ENCODE results near the gene APAF1. TPM values are rescaled to one million over a fixed set of nuclear protein-coding genes. Genes with fewer than 3 reads are reported as not detected.

APAF1 gene, protein sequence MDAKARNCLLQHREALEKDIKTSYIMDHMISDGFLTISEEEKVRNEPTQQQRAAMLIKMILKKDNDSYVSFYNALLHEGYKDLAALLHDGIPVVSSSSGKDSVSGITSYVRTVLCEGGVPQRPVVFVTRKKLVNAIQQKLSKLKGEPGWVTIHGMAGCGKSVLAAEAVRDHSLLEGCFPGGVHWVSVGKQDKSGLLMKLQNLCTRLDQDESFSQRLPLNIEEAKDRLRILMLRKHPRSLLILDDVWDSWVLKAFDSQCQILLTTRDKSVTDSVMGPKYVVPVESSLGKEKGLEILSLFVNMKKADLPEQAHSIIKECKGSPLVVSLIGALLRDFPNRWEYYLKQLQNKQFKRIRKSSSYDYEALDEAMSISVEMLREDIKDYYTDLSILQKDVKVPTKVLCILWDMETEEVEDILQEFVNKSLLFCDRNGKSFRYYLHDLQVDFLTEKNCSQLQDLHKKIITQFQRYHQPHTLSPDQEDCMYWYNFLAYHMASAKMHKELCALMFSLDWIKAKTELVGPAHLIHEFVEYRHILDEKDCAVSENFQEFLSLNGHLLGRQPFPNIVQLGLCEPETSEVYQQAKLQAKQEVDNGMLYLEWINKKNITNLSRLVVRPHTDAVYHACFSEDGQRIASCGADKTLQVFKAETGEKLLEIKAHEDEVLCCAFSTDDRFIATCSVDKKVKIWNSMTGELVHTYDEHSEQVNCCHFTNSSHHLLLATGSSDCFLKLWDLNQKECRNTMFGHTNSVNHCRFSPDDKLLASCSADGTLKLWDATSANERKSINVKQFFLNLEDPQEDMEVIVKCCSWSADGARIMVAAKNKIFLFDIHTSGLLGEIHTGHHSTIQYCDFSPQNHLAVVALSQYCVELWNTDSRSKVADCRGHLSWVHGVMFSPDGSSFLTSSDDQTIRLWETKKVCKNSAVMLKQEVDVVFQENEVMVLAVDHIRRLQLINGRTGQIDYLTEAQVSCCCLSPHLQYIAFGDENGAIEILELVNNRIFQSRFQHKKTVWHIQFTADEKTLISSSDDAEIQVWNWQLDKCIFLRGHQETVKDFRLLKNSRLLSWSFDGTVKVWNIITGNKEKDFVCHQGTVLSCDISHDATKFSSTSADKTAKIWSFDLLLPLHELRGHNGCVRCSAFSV (N-terminal part only)
- 11.2 to 14.4 TPM (median 13.7 TPM) in 5 replicates for total RNA-seq (2022; extraction: Qiagen RNA extraction)

DNA sequence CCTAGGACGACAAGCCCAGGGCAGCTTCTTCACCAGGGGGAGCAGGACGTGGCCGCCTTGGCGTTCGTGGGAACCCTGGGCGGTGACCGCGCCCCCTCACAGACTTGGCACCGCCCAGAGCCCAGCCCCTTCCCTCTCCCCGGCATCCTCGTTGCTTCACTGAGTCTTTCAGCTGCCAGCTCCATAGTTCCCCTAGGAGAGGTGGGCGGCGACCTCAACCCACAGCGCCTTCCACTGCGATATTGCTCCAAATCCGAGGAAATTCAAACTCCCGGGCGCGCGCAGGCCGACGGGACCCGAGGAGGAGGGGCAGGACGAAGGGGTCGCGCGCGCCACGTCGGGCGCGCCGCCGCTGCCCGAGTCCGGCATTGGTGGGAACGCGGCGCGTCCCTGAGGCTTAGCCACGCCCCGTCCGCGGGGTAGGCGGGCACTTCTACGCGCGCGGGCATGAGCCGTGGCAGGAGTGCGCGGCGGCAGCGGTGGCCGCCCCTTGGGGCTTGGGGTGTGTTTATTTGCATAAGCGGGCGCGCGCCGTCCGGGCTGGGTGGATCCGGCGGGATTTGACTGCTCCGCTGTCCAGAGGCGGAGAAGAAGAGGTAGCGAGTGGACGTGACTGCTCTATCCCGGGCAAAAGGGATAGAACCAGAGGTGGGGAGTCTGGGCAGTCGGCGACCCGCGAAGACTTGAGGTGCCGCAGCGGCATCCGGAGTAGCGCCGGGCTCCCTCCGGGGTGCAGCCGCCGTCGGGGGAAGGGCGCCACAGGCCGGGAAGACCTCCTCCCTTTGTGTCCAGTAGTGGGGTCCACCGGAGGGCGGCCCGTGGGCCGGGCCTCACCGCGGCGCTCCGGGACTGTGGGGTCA lies at the start of gene APAF1, which contains the start of gene IKBIP:
TSS of gene APAF1 (plus strand) at position 579 of the 860 bp plus-strand sequence. CDS start 3,070 bp downstream, outside the sequence.
TSS of gene IKBIP (minus strand) at position 77 of the 860 bp plus-strand sequence. CDS start 87 bp downstream, outside the sequence.

Other genes starting within 250 kb of the APAF1 start
- gene TMPO, start 129.7 kb upstream of the APAF1 start, total RNA-seq (2022; extraction: Qiagen RNA extraction) = 70.4 to 103 TPM (median 78.3 TPM) in 5 replicates
- gene SLC25A3, start 51.6 kb upstream of the APAF1 start, total RNA-seq (2022; extraction: Qiagen RNA extraction) = 739 to 800 TPM (median 776 TPM) in 5 replicates
- gene IKBIP, start 502 bp upstream of the APAF1 start, total RNA-seq (2022; extraction: Qiagen RNA extraction) = 64.3 to 79.3 TPM (median 68.3 TPM) in 5 replicates

All from A549 treated with AZD2906 at 1 μM for 4 hours (cell line).